Measurements from ENCODE around the gene TBX15. TPM values are rescaled to one million over a fixed set of nuclear protein-coding genes. Genes with fewer than 3 reads are reported as not detected.

The TBX15 gene
- total RNA-seq, 4 donors from 2014 or later: 3.3 to 10.8 (median 3.5) TPM

DNA sequence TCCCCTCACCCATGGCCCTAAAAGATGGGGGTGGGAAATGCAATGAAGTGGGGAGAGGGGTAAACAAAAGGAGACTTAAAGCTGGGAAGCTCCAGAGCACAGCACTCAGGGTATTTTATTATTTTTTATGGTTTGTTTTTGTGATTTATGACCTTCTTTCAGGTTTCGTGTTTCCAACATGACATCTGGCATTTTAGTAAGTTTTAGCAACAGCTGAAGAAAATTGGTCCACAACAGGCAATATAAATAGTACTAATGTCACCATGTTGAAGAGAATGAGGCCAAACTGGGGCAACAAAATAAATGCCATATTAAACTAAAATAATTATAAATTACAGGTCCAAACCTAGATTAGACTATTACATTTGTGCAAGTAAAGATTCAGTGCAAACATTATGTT, 56.3 kb downstream of the TBX15 start:
- no peaks in the 10 kb centered on the region for H3K9me3 ChIP-seq
- no peak for DNase-seq (ENCODE audit: low spot score in 2 of 2)
- H3K27ac ChIP-seq: no peak overlapping the region
- no peaks in the 10 kb centered on the region for H3K36me3 ChIP-seq
- no peaks in the 10 kb centered on the region for H3K27me3 ChIP-seq
- H3K4me3 ChIP-seq: no peak overlapping the region
- 23% methylated on average over 1 of the region's 1 CpG for WGBS
- TF ChIP-seq, protein P1, sequence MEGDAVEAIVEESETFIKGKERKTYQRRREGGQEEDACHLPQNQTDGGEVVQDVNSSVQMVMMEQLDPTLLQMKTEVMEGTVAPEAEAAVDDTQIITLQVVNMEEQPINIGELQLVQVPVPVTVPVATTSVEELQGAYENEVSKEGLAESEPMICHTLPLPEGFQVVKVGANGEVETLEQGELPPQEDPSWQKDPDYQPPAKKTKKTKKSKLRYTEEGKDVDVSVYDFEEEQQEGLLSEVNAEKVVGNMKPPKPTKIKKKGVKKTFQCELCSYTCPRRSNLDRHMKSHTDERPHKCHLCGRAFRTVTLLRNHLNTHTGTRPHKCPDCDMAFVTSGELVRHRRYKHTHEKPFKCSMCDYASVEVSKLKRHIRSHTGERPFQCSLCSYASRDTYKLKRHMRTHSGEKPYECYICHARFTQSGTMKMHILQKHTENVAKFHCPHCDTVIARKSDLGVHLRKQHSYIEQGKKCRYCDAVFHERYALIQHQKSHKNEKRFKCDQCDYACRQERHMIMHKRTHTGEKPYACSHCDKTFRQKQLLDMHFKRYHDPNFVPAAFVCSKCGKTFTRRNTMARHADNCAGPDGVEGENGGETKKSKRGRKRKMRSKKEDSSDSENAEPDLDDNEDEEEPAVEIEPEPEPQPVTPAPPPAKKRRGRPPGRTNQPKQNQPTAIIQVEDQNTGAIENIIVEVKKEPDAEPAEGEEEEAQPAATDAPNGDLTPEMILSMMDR (IDR thresholded peaks at IDR 0.05): no peak
- no peak for TF ChIP-seq POLR2AphosphoS5 (IDR thresholded peaks at IDR 0.05)
- H3K4me1 ChIP-seq: no peaks in the 10 kb centered on the region

DNA sequence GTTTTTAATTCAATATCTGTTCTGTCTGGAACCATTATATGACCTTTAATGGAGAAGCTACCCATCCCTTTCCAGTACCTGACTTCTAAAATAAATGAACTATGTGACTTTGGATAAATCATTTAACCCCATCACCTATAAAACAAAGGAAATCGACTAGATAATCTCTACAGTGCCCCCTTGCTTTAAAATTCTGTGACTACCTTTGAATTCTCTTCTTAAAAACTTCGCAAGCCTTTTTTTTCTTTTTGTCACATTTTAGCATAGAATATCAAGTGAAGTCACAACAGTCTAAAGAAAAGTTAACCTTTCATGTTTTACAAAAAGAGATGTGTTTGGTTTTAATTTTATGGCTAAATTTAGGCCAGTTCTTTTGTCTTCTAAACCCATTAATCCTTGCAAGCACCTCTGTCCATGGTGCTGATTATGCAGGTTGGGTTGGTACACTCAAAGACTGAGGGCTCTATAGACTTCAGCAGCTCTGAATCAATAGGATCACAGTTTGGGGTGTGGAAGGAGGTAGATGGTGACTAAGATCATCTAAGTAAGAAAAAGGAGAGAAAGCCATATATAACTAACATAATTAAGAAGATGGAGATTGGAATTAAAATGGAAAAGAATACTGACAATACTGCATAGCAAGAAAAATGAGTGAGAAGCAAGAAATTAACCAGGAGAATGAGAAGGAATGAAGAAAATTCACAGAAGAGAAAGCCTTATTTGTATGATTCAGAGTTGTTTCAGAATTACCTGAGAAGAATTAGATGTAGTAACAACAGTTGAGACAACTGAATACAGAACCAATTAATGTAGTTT, 59.2 kb downstream of the TBX15 start:
- Histone ChIP-seq H3K4me3 (no peak overlapping the region), H3K27me3 (no peaks in the 10 kb centered on the region), H3K9me3 (no peaks in the 10 kb centered on the region), H3K27ac (no peak overlapping the region), H3K4me1 (no peaks in the 10 kb centered on the region), H3K36me3 (no peaks in the 10 kb centered on the region)
- DNase-seq (ENCODE audit: low spot score in 2 of 2): no peak
- TF ChIP-seq, protein P1 (IDR thresholded peaks at IDR 0.05): no peak
- TF ChIP-seq POLR2AphosphoS5 (IDR thresholded peaks at IDR 0.05) (no peak), EP300 (IDR thresholded peaks at IDR 0.05) (no peak), POLR2A (IDR thresholded peaks at IDR 0.05) (no peak)
- 68% methylated on average over 2 of the region's 2 CpGs for WGBS

DNA sequence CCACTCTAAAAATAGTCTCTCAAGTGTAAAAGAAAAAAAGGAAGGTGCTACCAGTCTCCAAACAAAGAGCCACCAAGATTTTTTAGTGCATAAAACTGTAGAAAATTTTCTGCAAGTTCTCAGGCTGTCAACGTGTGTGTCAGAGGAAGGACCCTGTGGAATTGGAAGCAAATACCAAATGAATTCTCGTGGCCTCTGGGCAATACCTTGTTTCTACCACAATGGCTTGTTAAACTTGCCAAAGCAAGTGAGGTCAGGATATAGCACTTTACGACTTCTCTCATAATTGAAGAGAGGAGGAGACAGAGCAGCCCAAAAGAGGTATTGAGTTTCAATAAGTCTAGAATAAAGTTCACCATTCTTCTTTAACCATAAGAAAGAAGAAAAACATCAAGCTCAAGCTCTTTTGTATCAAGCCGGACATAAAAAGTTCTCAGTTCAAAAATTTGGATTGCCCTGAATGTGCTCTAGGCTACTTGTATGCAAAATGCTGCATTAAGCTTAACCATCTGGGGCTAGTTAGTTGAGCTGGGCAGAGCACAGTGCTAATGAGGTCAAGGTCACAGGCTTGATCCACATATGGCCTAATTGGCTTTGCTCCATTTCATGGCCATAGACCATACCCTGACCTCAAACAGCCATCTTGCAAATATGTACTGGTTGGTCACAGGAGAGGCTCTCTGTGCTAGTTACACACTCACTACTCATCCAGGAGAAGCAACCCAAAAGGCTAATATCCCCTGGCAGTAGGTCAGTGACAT, 60.5 kb downstream of the TBX15 start:
- no peaks in the 10 kb centered on the region for H3K9me3 ChIP-seq
- DNase-seq (ENCODE audit: low spot score in 2 of 2): no peak
- WGBS: 46% methylated on average over 4 of the region's 4 CpGs
- TF ChIP-seq POLR2AphosphoS5 (IDR thresholded peaks at IDR 0.05) (no peak), EP300 (IDR thresholded peaks at IDR 0.05) (no peak), POLR2A (IDR thresholded peaks at IDR 0.05) (no peak)
- TF ChIP-seq, protein P1 (IDR thresholded peaks at IDR 0.05): no peak
- H3K4me3 ChIP-seq: no peak overlapping the region
- no peak overlapping the region for H3K27ac ChIP-seq
- H3K4me1 ChIP-seq: no peaks in the 10 kb centered on the region
- no peaks in the 10 kb centered on the region for H3K36me3 ChIP-seq
- H3K27me3 ChIP-seq: no peaks in the 10 kb centered on the region

DNA sequence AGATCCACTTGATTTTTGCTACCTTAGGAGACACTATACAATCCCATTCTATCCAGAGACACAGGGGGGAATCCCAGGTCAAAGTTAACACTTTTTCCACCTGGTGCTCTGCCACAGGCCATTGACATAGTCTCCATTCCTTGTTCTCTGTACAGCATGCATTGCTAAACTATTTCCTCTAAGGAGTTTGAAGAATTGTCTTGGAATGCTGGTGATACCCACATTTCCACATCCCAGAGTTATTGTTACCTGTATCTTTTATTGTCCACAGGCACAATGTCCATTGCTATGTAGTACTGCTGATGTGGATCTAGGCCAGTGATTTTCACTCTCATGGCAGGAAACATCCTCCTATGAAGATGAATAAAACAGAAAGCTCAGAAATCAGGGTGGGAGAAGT, 61.9 kb downstream of the TBX15 start:
- no peaks in the 10 kb centered on the region for H3K27me3 ChIP-seq

DNA sequence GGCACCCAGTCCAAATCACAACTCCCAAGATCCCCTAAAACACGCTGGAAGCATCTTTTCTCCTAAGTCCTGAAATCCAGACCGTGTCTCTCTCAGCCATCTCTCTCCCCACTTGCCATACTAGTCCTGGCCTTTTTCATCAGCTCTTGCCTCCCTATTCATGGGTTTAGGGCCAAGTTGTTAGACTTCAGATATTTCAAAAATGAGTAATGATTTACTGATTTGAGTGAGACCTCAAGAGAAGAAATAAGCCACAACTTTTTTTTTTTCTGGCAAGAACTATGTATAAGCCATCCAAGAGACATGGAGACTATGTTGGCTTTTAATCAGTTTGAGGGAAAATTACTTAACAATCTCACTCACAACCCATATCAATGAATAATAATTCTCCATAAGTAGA, 62.5 kb downstream of the TBX15 start:
- H3K4me3 ChIP-seq: no peak overlapping the region
- WGBS: 55% methylated on average over 2 of the region's 2 CpGs
- H3K36me3 ChIP-seq: no peaks in the 10 kb centered on the region
- no peak for TF ChIP-seq EP300 (IDR thresholded peaks at IDR 0.05)
- TF ChIP-seq, protein P1 (IDR thresholded peaks at IDR 0.05): no peak
- no peak for TF ChIP-seq POLR2AphosphoS5 (IDR thresholded peaks at IDR 0.05)
- no peak for TF ChIP-seq POLR2A (IDR thresholded peaks at IDR 0.05)
- DNase-seq (ENCODE audit: low spot score in 2 of 2): no peak
- H3K27me3 ChIP-seq: no peaks in the 10 kb centered on the region
- no peaks in the 10 kb centered on the region for H3K9me3 ChIP-seq
- H3K27ac ChIP-seq: no peak overlapping the region
- H3K4me1 ChIP-seq: no peaks in the 10 kb centered on the region

More for the DNA sequence above, 61.9 kb downstream of the TBX15 start:
- Histone ChIP-seq H3K9me3 (no peaks in the 10 kb centered on the region), H3K4me1 (no peaks in the 10 kb centered on the region), H3K36me3 (no peaks in the 10 kb centered on the region), H3K4me3 (no peak overlapping the region), H3K27ac (no peak overlapping the region)
- TF ChIP-seq, protein P1 (IDR thresholded peaks at IDR 0.05): no peak
- DNase-seq (ENCODE audit: low spot score in 2 of 2): no peak

Data from suprapubic skin (tissue), 4 donors.